ENCODE results near the gene YES1.
"Not testable (repeated sequence)": the region's sequence is repeated elsewhere in the genome, so short reads cannot be mapped to it uniquely, and the experiment has no call there.

YES1 gene

DNA sequence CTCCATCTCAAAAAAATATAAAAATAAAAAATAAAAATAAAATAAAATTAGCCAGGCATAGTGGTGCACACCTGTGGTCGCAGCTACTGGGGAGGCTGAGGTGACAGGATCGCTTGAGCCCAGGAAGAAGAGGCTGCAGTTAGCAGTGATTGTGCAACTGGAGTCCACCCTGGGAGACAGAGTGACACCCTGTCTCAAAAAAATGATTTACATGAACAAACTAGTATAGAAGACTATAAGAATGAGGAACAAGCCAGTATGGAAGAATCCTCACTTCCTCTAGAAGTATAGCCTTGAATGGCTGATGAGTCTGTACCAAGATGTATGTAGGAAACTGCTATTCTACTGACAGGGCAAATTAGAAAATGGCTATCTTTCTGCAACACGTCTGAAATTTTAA lies 10.9 kb downstream of the YES1 start:
- no peaks in the 10 kb centered on the region for H3K9me3 ChIP-seq (ENCODE audit: insufficient read depth, low read length)
- DNase-seq (ENCODE audit: low read depth, low spot score) = no peak
- TF ChIP-seq YY1 (IDR thresholded peaks at IDR 0.05; ENCODE audit: insufficient read depth, insufficient read length) (no peak), ZNF274 (IDR thresholded peaks at IDR 0.05; ENCODE audit: low read depth, low read length) (no peak), SUZ12 (IDR thresholded peaks at IDR 0.05; ENCODE audit: extremely low read depth, insufficient read depth, insufficient read length) (no peak)
- H3K36me3 ChIP-seq (ENCODE audit: insufficient read depth, insufficient read length, low read length) = no peaks in the 10 kb centered on the region
- no peak overlapping the region for H3K4me3 ChIP-seq (ENCODE audit: insufficient read length, low read depth)
- no peaks in the 10 kb centered on the region for H3K4me1 ChIP-seq (ENCODE audit: insufficient read depth, insufficient read length)
- H3K27me3 ChIP-seq (ENCODE audit: insufficient read depth, insufficient read length) = no peaks in the 10 kb centered on the region
- no peak overlapping the region for H3K9ac ChIP-seq (ENCODE audit: insufficient read length, low read depth)

DNA sequence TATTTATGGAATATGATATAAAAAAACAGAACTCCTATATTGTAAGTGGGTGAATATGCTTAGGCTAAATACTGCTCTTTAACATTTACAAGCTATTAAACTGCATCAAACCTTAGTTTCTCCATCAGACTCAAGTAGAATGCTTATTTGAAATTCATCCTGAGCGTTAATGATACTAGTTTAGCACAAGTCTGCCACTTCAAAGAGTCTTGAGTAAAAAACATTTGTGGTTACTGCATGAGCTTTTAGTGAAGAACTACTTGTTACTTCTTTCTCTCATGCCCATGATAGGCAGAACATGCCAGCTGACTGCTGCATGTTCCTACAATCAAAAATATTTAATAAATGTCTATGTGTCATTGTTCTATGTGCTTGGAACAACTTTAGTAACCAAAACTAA lies 12.1 kb downstream of the YES1 start:
- no peak overlapping the region for H3K4me3 ChIP-seq (ENCODE audit: insufficient read length, low read depth)
- DNase-seq (ENCODE audit: low read depth, low spot score) = no peak
- no peaks in the 10 kb centered on the region for H3K27me3 ChIP-seq (ENCODE audit: insufficient read depth, insufficient read length)
- TF ChIP-seq ZNF274 (IDR thresholded peaks at IDR 0.05; ENCODE audit: low read depth, low read length) = no peak
- H3K9ac ChIP-seq (ENCODE audit: insufficient read length, low read depth) = no peak overlapping the region
- no peaks in the 10 kb centered on the region for H3K9me3 ChIP-seq (ENCODE audit: insufficient read depth, low read length)
- H3K36me3 ChIP-seq (ENCODE audit: insufficient read depth, insufficient read length, low read length) = no peaks in the 10 kb centered on the region
- no peaks in the 10 kb centered on the region for H3K4me1 ChIP-seq (ENCODE audit: insufficient read depth, insufficient read length)

DNA sequence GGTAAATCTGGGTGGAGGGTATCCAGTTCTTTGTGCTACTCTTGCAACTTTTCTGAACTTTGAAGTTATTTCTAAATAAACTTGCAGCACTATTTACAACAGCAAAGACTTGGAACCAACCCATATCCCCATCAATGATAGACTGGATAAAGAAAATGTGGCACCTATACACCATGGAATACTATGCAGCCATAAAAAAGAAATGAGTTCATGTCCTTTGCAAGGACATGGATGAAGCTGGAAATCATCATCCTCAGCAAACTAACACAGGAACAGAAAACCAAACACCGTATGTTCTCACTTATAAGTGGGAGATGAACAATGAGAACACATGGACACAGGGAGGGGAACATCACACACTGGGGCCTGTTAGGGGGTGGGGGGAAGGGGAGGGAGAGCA lies 16.7 kb downstream of the YES1 start:
- H3K9me3 ChIP-seq (ENCODE audit: insufficient read depth, low read length); H3K36me3 ChIP-seq (ENCODE audit: insufficient read depth, insufficient read length, low read length); H3K9ac ChIP-seq (ENCODE audit: insufficient read length, low read depth); H3K4me1 ChIP-seq (ENCODE audit: insufficient read depth, insufficient read length); H3K27me3 ChIP-seq (ENCODE audit: insufficient read depth, insufficient read length); DNase-seq (ENCODE audit: low read depth, low spot score); H3K4me3 ChIP-seq (ENCODE audit: insufficient read length, low read depth): not testable (repeated sequence)

DNA sequence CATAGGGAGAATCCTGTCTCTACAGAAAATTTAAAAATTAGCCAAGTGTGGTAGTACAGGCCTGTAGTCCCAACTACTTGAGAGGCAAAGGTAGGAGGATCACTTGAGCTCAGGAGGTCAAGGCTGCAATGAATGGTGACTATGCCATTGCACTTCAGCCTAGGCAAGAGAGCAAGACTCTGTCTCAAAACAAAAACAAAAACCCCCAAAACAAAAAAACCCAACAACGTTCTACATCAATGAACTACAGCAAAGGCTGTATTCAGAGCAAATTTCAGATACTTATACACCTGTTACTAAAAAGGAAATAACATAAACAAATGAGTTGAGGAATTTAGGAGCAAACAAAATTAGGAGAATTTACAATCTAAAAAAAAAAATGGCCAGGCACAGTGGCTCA lies 22.6 kb downstream of the YES1 start:
- H3K27me3 ChIP-seq (ENCODE audit: insufficient read depth, insufficient read length) = no peaks in the 10 kb centered on the region
- no peak overlapping the region for H3K9ac ChIP-seq (ENCODE audit: insufficient read length, low read depth)
- H3K9me3 ChIP-seq (ENCODE audit: insufficient read depth, low read length) = no peaks in the 10 kb centered on the region
- no peak for DNase-seq (ENCODE audit: low read depth, low spot score)
- no peaks in the 10 kb centered on the region for H3K36me3 ChIP-seq (ENCODE audit: insufficient read depth, insufficient read length, low read length)
- H3K4me3 ChIP-seq (ENCODE audit: insufficient read length, low read depth) = no peak overlapping the region
- no peak for TF ChIP-seq SUZ12 (IDR thresholded peaks at IDR 0.05; ENCODE audit: extremely low read depth, insufficient read depth, insufficient read length)
- TF ChIP-seq YY1 (IDR thresholded peaks at IDR 0.05; ENCODE audit: insufficient read depth, insufficient read length) = no peak
- H3K4me1 ChIP-seq (ENCODE audit: insufficient read depth, insufficient read length) = no peaks in the 10 kb centered on the region

DNA sequence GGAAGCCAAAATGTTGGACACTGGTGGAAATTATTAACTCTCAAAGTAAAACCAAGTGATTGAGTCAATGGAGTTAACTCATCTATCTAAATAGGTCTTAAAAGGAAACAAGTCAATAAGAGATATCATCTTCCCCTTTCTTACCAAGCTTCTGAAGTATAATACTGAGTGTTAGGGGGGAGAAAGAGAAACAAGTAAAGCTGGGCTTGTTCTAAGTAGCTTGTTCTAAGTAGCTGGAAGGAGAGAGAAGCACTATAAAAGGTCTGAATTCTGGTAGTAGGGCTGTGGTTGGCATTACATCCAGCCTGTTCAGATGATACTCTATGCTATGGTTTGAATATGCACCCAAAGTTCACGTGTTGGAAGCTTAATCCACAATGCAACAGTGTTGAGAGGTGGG lies 26.8 kb downstream of the YES1 start:
- Histone ChIP-seq H3K36me3 (ENCODE audit: insufficient read depth, insufficient read length, low read length) (no peaks in the 10 kb centered on the region), H3K4me1 (ENCODE audit: insufficient read depth, insufficient read length) (no peaks in the 10 kb centered on the region), H3K27me3 (ENCODE audit: insufficient read depth, insufficient read length) (no peaks in the 10 kb centered on the region), H3K4me3 (ENCODE audit: insufficient read length, low read depth) (no peak overlapping the region), H3K9ac (ENCODE audit: insufficient read length, low read depth) (no peak overlapping the region), H3K9me3 (ENCODE audit: insufficient read depth, low read length) (no peaks in the 10 kb centered on the region)
- DNase-seq (ENCODE audit: low read depth, low spot score) = no peak
- TF ChIP-seq SUZ12 (IDR thresholded peaks at IDR 0.05; ENCODE audit: extremely low read depth, insufficient read depth, insufficient read length) (no peak), ZNF274 (IDR thresholded peaks at IDR 0.05; ENCODE audit: low read depth, low read length) (no peak), YY1 (IDR thresholded peaks at IDR 0.05; ENCODE audit: insufficient read depth, insufficient read length) (no peak)

DNA sequence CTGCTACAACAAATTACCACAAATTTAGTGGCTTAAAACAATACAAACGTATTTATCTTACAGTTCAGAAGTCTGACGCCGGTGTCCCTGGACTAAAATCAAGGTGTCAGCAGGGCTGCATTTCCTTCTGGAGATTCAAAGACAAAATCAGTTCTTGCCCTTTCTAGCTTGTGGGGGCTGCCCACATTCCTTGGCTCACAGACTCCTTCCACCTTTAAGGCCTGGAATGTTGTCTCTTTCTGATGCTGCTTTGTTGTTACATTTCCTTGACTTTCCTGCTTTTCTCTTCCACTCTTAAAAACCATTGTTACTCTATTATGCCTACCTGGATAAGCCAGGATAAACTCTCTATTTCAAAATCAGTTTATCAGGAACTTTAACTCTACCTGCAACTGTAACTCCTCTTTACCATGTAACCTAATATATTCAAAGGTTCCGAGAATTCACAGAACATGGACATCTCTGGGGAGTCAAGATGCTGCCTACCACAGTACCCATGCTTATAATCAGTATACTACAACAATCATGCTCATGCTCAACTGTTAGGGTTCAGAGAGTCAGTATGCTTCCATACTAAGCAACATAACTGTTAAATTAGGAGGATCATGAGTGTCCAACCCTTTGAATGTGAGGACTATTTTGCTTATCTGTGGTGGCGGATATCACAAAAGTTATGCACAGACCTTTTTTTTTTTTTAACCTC lies 27.4 kb downstream of the YES1 start:
- H3K4me1 ChIP-seq (ENCODE audit: insufficient read depth, insufficient read length) = no peaks in the 10 kb centered on the region
- no peaks in the 10 kb centered on the region for H3K36me3 ChIP-seq (ENCODE audit: insufficient read depth, insufficient read length, low read length)
- H3K9me3 ChIP-seq (ENCODE audit: insufficient read depth, low read length) = no peaks in the 10 kb centered on the region
- H3K27me3 ChIP-seq (ENCODE audit: insufficient read depth, insufficient read length) = no peaks in the 10 kb centered on the region
- DNase-seq (ENCODE audit: low read depth, low spot score) = no peak
- TF ChIP-seq ZNF274 (IDR thresholded peaks at IDR 0.05; ENCODE audit: low read depth, low read length) (no peak), SUZ12 (IDR thresholded peaks at IDR 0.05; ENCODE audit: extremely low read depth, insufficient read depth, insufficient read length) (no peak), YY1 (IDR thresholded peaks at IDR 0.05; ENCODE audit: insufficient read depth, insufficient read length) (no peak)
- no peak overlapping the region for H3K9ac ChIP-seq (ENCODE audit: insufficient read length, low read depth)
- no peak overlapping the region for H3K4me3 ChIP-seq (ENCODE audit: insufficient read length, low read depth)

DNA sequence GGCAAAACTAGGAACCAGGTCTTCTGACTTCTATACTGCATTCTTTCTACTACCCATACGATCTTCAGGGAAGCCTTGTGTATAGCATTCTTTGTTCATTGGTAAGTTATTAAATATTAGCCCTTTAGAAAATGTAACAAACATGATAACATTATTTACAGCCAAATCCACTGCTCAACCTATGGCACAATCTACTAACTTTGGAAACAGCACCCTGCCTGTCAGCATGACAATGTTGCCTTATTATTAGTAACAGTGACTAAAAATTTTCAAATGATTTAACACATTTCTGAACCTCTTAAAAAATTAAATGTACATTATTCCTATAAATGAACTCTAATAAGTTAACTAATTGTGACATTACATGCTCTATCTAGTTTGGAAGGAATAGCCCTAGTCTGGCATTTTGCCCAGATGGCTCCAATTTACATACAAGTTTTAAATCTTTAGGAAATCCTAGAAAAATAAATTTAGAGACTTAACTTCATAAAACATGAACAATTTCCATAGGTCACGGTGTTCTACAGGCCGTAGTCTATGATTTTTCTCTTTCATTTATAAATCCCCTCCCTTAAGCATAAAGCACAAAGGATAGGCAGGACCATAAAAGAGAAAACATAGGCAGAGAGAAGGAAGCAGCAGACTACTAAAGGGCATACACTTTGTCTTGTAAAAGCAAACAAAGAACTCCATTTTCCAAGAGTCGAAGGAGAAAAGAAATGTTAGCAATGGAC lies 33.7 kb downstream of the YES1 start:
- H3K4me3 ChIP-seq (ENCODE audit: insufficient read length, low read depth) = no peak overlapping the region
- no peak for DNase-seq (ENCODE audit: low read depth, low spot score)
- no peaks in the 10 kb centered on the region for H3K27me3 ChIP-seq (ENCODE audit: insufficient read depth, insufficient read length)
- no peaks in the 10 kb centered on the region for H3K4me1 ChIP-seq (ENCODE audit: insufficient read depth, insufficient read length)
- TF ChIP-seq SUZ12 (IDR thresholded peaks at IDR 0.05; ENCODE audit: extremely low read depth, insufficient read depth, insufficient read length) (no peak), YY1 (IDR thresholded peaks at IDR 0.05; ENCODE audit: insufficient read depth, insufficient read length) (no peak), ZNF274 (IDR thresholded peaks at IDR 0.05; ENCODE audit: low read depth, low read length) (no peak)
- peaks cover 6% of the 10 kb centered on the region for H3K36me3 ChIP-seq (ENCODE audit: insufficient read depth, insufficient read length, low read length)
- H3K9me3 ChIP-seq (ENCODE audit: insufficient read depth, low read length) = no peaks in the 10 kb centered on the region
- H3K9ac ChIP-seq (ENCODE audit: insufficient read length, low read depth) = no peak overlapping the region
